Left kidney (tissue), 2 donors: ENCODE results near the gene VLDLR. TPM values are rescaled to one million over a fixed set of nuclear protein-coding genes. Genes with fewer than 3 reads are reported as not detected.

Experiments used
- DNase-seq: peaks from one replicate; pipeline ENCODE4 v3.0.0-alpha.2; 2013
- polyA plus RNA-seq: library from polyadenylated mRNA; unstranded; fragments of 120-200 nt; gene quantifications from one replicate; pipeline ENCODE4 v1.2.1, GENCODE V29; 2013; ENCODE audit not compliant: insufficient read length

VLDLR gene
- polyA plus RNA-seq, 1 donor: 33.0 TPM

DNA sequence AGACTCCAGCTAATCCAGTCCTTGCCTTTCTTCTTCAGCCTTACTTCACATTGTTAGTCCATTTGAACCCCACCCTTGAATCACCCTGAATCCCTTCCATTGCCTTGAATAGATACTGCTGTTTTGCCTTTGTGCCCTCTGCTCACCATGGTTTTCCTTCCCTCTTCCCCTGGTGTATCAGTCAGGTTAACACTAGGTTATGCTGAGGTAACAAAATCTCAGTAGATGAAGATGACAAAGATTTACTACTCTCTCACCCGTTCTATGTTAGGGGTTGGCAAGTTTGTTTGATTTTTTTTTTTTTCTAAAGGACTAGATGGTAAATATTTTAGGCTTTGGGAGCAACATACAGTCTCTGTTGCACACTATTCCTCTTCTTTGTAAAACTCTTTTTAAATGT lies 3.3 kb upstream of the VLDLR start:
- DNase-seq: no peak

DNA sequence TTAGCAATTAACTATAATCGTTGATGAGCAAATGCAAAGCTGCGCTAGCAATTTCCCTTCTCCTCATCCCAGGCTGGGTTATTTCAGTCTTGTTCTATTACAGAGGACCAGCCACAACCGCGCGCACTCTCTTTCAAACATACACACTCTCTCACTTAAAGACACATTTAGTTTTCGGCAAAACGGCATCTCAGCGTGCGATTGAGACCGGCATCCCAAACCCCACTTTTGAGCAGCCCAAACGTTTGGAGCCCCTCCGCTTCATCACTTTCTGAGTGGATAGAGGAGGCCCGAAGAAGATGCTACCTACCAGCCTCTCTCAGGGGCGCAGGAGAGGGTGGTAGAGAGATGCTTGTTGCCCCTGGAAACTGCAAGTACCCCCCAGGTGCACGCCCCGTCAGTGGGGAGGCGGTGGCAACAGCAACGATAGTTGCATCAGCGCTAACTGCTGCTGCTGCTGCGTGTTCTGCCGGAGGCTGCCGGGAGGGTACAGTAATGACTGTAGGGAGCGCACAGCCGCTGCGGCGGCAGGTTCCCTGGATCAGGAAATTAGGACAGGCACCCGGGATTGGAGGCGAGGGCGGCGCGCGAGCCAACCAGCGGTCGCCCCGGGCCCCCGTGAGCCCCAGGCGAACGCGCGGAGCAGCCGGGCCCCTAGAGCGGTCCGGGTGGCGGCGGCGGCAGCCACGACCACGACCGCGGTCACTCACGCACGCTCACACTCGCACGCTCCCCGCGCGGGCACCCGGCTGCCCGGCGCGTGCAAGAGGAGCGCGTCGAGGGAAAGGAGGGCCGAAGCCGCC lies 467 bp upstream of the VLDLR start:
- DNase-seq: peak; percentile 64

GRCh38 chr9:2622461-2623287 lies 1.1 kb downstream of the VLDLR start:
- DNase-seq: peak; percentile 49

DNA sequence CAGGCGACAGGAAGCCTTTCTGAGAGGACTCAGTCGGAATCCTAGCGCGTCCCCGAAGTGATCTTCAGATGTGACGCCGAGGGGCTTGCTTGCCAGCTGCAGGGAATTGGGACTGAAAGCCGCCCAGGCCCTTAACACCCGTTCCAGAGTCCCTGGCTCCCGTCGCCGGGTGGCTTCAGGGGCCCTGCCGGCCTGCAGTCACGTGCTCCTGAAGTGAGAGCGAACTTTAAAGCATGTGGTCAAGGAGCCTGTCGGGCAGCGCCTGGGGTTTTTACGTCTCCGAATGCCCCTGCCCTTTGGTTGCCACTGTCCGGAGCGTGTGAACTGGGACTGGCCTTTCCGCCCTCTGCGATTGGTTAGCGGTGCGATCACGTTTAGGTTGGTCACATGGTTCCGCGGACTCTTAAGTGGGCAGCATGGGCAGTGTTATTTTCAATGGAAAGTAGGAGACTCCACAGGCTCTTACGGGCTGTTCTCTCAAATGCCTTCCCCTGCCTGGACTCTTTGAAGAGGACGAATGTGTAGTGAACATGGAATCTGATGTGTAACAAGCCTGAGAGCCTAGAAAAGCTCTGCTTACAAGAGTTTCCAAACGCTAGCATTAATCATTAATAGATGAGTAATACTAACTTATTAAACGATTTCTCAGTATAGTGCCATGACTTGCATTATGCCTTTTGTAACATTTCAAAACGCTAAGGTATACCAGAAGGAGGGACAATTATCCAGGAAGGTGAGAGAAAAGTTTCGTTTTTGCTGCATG lies 1.9 kb downstream of the VLDLR start:
- peak; percentile 61 for DNase-seq

GRCh38 chr9:2624051-2624682 lies 2.6 kb downstream of the VLDLR start:
- DNase-seq: no peak

DNA sequence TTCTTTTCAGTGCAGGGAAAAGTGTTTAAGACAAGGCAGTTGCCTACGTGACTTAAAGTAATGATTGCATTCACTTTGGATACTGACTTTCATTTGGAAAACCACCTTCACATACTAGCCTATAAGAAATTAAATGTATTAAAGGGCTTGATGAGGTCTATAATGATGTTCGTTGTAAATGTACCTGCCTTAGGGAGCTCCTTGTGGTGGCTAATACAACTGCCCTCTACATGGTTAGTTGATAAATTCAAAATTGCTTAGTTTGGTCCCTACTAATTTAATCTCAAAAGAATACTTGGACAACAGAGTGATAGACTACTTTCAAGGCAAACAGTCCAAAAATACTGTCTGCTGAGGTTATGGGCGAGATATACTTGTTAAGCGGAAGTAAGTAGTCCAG lies 3.8 kb downstream of the VLDLR start:
- DNase-seq: no peak

DNA sequence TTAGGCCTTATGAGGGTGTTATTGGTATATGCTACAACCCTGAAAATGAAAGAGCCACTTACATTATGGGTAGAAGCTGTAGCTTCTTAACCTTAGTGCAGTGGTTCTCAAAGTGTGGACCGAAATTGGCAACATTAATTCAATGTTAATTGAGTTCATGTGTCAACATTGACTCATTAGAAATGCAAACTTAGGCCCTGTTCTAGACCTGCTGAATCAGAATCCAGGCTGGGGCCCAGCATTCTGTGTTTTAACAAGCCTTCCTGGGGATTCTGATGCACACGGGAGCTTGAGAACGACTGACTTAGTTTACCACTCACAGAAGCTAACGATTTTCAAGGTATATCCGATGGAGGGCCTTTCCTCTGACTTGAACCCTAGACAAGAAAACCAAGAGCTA lies 7.3 kb downstream of the VLDLR start:
- DNase-seq: no peak

DNA sequence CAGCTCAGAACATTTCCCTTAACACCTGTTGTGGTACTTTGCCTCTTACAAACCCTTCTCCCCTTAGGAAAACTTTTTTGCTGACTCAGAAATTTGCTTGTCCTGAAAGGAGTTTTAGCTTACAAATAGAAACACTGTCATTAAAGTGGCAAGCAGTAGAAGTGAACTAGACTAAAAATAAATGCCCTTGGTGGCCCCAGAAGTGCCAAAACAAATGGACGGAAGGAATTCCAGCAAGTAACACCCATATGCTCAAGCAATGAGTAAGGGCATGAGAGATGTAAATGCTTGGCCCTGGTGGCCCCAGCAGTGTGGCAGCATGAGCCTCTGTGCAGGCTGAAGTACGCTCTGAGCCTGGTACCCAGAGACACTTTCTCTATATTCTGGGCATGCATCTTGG lies 8.6 kb downstream of the VLDLR start:
- DNase-seq: peak; percentile 3

GRCh38 chr9:2631263-2631662 lies 9.7 kb downstream of the VLDLR start:
- DNase-seq: no peak

DNA sequence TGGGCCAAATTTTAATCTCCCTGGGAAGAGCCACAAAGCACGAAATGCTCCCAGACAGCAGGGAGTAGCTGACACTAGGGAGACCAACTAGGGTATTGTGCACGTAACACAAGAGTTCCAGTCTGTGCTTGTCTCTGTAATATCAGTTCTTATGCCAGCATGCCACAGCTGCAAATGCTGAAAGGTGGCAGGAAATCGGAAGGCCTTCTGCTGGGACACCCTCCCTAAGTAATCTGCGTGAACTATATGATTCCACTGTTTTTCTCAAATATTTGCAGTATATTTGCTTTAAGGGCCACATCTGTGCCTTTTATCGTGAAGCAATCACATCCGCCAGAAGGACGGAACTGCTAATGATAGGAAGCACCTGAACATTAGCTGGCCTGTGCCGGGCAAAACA lies 12.6 kb downstream of the VLDLR start:
- no peak for DNase-seq

- no peak for DNase-seq
Observed at GRCh38 chr9:2634818-2635217, 13.2 kb downstream of the VLDLR start.

GRCh38 chr9:2635922-2636321 lies 14.3 kb downstream of the VLDLR start:
- DNase-seq: no peak

DNA sequence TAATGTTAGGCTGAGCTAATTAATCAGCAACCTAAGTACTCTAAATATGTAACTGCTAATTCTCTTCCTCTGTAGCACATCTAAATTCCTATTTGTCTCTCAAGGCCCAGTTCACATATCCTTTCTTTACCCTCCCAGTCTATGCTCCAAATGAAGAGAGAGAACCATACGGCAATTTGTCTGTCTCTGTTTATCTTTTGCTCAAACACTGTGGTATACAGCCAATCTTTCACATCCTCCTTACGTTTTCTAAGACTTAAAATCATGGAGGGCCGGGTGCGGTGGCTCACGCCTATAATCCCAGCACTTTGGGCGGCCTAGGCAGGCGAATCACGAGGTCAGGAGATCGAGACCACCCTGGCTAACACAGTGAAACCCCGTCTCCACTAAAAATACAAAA lies 15.8 kb downstream of the VLDLR start:
- no peak for DNase-seq

GRCh38 chr9:2638871-2639673 lies 17.5 kb downstream of the VLDLR start:
- DNase-seq: no peak

DNA sequence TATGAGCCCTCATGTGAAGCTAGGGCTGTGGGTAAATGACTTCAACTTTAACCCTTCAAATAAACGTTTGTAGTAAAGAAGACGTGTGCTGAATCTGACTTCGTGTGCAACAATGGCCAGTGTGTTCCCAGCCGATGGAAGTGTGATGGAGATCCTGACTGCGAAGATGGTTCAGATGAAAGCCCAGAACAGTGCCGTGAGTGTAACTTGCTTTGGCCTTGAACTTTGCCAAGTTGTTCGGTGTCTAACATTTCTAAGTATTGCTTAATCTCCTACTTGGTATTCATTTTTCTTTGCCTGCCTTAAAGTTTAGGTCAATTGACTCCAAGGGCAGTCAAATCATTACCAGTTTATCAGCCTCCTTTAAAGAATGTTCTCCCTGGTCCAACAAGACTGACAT lies 18.2 kb downstream of the VLDLR start:
- no peak for DNase-seq

- DNase-seq: no peak
Observed at GRCh38 chr9:2640570-2640969, 19.0 kb downstream of the VLDLR start.

- DNase-seq: no peak
Observed at GRCh38 chr9:2641033-2641432, 19.4 kb downstream of the VLDLR start.

DNA sequence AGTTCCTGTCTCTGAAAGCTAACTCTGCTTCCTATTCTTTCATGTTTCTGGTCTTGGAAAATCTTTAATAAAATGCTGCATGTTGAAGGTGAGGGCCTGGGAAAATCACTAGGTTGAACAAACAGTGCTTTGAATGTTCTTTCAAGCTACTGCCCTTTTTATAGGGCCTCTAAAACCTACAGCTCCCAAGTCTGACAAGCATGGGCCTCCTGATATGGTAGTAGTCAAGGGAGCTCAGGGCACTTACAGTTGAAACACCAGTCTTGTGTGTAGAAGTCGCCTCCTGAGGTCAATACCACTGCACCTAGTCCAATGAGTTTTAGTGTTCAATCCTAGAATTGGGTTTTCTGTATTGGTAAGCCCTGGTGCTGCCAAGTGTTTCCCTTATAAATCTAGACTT lies 20.5 kb downstream of the VLDLR start:
- DNase-seq: no peak

DNA sequence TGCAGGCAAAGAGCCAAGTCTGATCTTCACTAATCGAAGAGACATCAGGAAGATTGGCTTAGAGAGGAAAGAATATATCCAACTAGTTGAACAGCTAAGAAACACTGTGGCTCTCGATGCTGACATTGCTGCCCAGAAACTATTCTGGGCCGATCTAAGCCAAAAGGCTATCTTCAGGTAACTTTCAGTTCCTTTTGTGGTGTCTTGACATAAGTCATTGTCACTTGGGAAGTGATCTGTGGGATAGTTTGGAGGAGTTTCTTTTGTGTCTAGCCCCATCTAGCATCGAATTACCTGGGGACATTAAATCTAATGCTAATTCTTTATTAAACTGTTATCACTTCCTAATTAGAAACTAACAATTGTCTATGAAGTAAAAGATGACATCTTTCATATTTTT lies 24.0 kb downstream of the VLDLR start:
- DNase-seq: no peak

DNA sequence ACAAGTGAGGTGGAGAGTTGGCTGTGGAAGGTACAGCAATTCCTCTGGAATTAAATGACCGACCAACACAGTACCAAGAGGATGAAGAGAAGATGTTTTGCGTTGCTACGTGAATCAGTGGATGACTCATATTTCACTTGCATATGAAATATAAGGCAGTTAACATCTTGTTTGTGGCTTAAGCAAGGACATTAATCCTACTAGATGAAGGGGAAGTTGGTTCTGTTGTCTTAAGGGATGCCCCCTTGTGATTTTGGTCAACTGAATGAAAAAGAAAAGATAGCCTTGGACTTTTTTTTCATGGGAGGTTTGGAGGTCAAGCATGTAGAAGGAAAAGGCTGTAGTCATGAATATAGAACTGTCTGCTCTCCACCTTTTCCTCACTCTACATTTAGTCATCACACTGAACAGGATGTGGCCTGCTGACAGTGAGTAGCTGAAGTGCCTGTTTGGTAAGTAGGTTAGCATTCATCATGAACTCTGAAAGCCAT lies 33.9 kb downstream of the VLDLR start:
- DNase-seq: no peak

DNA sequence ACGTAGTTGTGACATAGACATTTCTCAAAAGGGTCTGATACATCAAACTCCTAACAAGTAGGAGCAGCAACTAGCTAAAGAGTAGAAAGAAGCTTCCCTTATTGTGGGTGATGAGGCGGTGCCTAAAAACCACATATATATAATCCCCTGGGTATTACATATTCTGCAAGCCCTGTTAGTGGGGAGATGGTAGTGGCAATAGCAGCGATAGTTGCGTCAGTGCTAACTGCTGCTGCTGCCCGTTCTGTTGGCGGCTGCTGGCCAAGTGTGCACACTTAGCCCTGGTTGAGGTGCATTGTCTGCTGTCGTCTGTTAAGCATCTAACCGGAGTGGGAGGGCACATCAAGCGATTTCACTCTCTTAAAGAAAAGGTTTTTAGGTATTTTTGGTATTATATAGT lies 35.8 kb downstream of the VLDLR start:
- DNase-seq: no peak
